ENCODE results near the gene COL6A2.

DNA sequence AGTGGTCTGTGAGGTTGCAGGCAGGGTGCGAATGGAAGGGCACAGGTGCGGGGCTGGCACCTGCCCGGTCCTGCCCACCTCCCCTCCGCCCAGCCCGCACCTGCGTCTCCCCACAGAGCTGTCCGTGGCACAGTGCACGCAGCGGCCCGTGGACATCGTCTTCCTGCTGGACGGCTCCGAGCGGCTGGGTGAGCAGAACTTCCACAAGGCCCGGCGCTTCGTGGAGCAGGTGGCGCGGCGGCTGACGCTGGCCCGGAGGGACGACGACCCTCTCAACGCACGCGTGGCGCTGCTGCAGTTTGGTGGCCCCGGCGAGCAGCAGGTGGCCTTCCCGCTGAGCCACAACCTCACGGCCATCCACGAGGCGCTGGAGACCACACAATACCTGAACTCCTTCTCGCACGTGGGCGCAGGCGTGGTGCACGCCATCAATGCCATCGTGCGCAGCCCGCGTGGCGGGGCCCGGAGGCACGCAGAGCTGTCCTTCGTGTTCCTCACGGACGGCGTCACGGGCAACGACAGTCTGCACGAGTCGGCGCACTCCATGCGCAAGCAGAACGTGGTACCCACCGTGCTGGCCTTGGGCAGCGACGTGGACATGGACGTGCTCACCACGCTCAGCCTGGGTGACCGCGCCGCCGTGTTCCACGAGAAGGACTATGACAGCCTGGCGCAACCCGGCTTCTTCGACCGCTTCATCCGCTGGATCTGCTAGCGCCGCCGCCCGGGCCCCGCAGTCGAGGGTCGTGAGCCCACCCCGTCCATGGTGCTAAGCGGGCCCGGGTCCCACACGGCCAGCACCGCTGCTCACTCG lies 34.1 kb downstream of the COL6A2 start:
- TF ChIP-seq, protein P1, sequence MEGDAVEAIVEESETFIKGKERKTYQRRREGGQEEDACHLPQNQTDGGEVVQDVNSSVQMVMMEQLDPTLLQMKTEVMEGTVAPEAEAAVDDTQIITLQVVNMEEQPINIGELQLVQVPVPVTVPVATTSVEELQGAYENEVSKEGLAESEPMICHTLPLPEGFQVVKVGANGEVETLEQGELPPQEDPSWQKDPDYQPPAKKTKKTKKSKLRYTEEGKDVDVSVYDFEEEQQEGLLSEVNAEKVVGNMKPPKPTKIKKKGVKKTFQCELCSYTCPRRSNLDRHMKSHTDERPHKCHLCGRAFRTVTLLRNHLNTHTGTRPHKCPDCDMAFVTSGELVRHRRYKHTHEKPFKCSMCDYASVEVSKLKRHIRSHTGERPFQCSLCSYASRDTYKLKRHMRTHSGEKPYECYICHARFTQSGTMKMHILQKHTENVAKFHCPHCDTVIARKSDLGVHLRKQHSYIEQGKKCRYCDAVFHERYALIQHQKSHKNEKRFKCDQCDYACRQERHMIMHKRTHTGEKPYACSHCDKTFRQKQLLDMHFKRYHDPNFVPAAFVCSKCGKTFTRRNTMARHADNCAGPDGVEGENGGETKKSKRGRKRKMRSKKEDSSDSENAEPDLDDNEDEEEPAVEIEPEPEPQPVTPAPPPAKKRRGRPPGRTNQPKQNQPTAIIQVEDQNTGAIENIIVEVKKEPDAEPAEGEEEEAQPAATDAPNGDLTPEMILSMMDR (IDR thresholded peaks at IDR 0.05), result no peak
- TF ChIP-seq NR3C1 (IDR thresholded peaks at IDR 0.05) (no peak), TP53 (CRISPR knock-in tag; IDR thresholded peaks at IDR 0.05) (no peak), FOSL2 (IDR thresholded peaks at IDR 0.05) (no peak), FOSL2 (CRISPR knock-in tag; IDR thresholded peaks at IDR 0.05) (no peak), BCL3 (IDR thresholded peaks at IDR 0.05) (no peak), RCOR1 (IDR thresholded peaks at IDR 0.05; ENCODE audit: low read depth, low read length) (no peak), ZFP36 (IDR thresholded peaks at IDR 0.05; ENCODE audit: borderline replicate concordance, partially characterized antibody) (no peak), BHLHE40 (IDR thresholded peaks at IDR 0.05; ENCODE audit: low read depth, low read length) (no peak)
- TF ChIP-seq, protein P2, sequence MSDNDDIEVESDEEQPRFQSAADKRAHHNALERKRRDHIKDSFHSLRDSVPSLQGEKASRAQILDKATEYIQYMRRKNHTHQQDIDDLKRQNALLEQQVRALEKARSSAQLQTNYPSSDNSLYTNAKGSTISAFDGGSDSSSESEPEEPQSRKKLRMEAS (IDR thresholded peaks at IDR 0.05), result no peak

All from A549 (cell line).